Measurements from ENCODE around the gene MCCC2.

DNA sequence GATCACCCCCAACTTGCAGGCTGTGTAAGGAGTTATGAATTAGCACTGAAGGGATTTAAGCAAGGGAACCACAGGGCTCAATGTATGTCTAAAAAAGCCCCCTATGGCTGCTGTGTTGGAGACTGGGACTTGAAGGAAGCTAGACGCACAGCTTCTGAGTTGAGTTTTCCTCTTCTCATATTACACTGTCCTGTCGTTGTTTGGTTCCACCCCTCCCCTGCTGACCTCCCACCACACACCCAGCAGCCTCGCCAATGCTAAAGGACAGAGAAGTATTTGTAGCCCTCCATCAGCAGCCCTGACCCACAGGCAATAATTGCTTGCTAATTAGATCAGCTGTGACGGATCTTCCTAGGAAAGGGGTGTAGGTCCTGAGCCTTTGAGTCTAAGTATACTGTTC, 116.8 kb downstream of the MCCC2 start:
- TF ChIP-seq, protein P1, sequence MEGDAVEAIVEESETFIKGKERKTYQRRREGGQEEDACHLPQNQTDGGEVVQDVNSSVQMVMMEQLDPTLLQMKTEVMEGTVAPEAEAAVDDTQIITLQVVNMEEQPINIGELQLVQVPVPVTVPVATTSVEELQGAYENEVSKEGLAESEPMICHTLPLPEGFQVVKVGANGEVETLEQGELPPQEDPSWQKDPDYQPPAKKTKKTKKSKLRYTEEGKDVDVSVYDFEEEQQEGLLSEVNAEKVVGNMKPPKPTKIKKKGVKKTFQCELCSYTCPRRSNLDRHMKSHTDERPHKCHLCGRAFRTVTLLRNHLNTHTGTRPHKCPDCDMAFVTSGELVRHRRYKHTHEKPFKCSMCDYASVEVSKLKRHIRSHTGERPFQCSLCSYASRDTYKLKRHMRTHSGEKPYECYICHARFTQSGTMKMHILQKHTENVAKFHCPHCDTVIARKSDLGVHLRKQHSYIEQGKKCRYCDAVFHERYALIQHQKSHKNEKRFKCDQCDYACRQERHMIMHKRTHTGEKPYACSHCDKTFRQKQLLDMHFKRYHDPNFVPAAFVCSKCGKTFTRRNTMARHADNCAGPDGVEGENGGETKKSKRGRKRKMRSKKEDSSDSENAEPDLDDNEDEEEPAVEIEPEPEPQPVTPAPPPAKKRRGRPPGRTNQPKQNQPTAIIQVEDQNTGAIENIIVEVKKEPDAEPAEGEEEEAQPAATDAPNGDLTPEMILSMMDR (IDR thresholded peaks at IDR 0.05 in 2 of 3, conservative IDR thresholded peaks at IDR 0.05 in 1 of 3; ENCODE audit: control insufficient read depth in 2 of 3, extremely low read depth in 1 of 3, insufficient read depth in 1 of 3, low read depth in 3 of 3, low read length in 3 of 3) = no peak
- TF ChIP-seq MYC (IDR thresholded peaks at IDR 0.05; ENCODE audit: insufficient read depth, insufficient read length, insufficient replicate concordance, low read length, severe bottlenecking) = no peak
- no peak for TF ChIP-seq NFIC (IDR thresholded peaks at IDR 0.05; ENCODE audit: low read depth, low read length)
